RWPE1 (cell line): ENCODE results near the gene TRAPPC2.

Experiments used
- CTCF ChIA-PET: fragments of 350-600 bp; sonication (Branson Sonifier 250); formaldehyde crosslinking; extraction: SDS; loops from one replicate; lab custom pipeline; 2021; lab: Yijun Ruan, JAX
- POLR2A ChIA-PET: fragments of 400-600 bp; formaldehyde crosslinking; extraction: SDS; loops from one replicate; lab custom pipeline; 2020; ENCODE audit warnings: antibody characterized with exemption; ENCODE audit not compliant: low non-redundant PET; lab: Yijun Ruan, JAX
- DNase-seq: peaks from one replicate; pipeline ENCODE4 v3.0.0; 2012; ENCODE audit warnings: low spot score
- H3K27ac ChIP-seq: fragments of 450-650 bp; 2 replicates; pipeline ENCODE4 v1.5.1; 2017
- CTCF ChIP-seq: fragments of 450-650 bp; conservative IDR thresholded peaks from 2 replicates; pipeline ENCODE4 v1.5.1; 2017; ENCODE audit warnings: low read depth, mild to moderate bottlenecking

The TRAPPC2 gene

DNA sequence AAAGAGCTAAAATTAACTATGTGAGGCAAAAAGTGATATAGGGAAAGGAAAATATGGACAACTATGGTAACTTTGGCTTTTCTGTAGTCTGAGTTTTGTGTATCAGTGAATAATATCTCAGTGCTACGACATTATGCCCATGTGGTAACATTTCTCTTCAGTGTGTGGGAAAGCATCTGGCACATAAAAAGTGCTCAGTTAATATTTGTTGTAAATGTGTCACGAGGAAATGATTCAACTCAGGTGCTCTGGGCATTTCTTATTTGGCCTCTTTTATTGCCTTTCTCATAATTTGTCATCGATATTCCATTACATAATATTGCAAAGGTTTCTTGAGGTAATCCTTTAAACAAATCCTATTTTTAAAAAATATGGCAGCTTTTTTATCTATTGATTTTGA, 17.7 kb upstream of the TRAPPC2 start:
- H3K27ac ChIP-seq: no peak overlapping the region
- no peak for DNase-seq
- no peak for TF ChIP-seq CTCF
- POLR2A ChIA-PET: no interaction called here
- CTCF ChIA-PET: interaction anchor here (0.7 kb wide), 1 partner anchor 108 kb away, joined by 3 read pairs; no protein-coding TSS in a partner anchor

GRCh38 chrX:13750812-13751211, 16.4 kb upstream of the TRAPPC2 start:
- H3K27ac ChIP-seq: no peak overlapping the region
- CTCF ChIA-PET: interaction anchor here (1.2 kb wide), 1 partner anchor 281 kb away, joined by 5 read pairs; no protein-coding TSS in a partner anchor

DNA sequence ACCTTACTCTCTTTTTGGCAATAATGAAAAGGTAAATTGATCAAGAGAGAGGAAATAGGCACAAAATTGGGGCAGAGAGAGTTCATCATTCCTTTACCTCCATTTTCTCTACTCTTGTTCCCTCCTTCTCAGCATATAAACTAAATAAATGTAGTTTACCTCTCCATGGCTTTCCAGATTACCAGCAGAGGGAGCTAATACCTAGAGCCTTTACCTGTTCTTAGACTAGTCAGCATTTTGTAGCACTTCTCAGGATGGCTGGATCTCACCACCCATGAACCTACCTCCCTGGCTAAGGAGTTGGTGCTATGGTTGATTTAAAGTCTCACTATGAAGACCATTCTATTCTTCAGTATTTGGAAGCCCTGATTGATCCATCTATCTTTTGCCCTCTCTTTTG, 15.8 kb upstream of the TRAPPC2 start:
- TF ChIP-seq CTCF: peak; percentile 62
- peak; percentile 18 for DNase-seq
- no peak overlapping the region for H3K27ac ChIP-seq
- ChIA-PET CTCF (interaction anchor here (1.2 kb wide), 1 partner anchor 282 kb away, joined by 5 read pairs; no protein-coding TSS in a partner anchor), POLR2A (no interaction called here)

More at GRCh38 chrX:13750812-13751211, 16.4 kb upstream of the TRAPPC2 start:
- TF ChIP-seq CTCF: no peak
- POLR2A ChIA-PET: no interaction called here
- no peak for DNase-seq

GRCh38 chrX:13748486-13748885, 14.1 kb upstream of the TRAPPC2 start:
- DNase-seq: no peak
- no peak for TF ChIP-seq CTCF
- CTCF ChIA-PET: interaction anchor here (0.8 kb wide), 1 partner anchor 27 kb away, joined by 3 read pairs; no protein-coding TSS in a partner anchor
- POLR2A ChIA-PET: no interaction called here
- no peak overlapping the region for H3K27ac ChIP-seq

DNA sequence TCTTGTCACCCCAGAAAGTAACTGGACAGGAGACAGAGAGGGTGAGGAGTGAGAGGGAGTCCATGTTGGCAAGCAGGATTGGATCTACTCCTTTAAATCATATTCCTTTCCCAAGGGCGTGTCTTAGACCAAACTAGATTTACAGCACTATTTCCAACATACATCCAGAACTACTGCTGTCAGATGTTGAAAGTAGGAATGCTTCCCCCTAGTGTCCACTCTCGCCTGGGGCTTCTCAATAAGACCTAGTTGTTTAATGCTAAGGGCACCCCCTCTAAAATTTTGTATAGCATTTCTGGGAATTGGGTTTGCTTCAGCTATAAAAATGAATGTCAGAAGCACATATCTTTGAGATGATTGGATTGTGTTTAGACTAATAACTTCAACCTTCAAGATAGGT, 13.4 kb upstream of the TRAPPC2 start:
- TF ChIP-seq CTCF: 0 out of 2 replicates have a peak, but pooled peaks have one; percentile 14
- CTCF ChIA-PET: interaction anchor here (0.8 kb wide), 1 partner anchor 26 kb away, joined by 3 read pairs; no protein-coding TSS in a partner anchor
- DNase-seq: no peak
- no peak overlapping the region for H3K27ac ChIP-seq
- POLR2A ChIA-PET: no interaction called here

DNA sequence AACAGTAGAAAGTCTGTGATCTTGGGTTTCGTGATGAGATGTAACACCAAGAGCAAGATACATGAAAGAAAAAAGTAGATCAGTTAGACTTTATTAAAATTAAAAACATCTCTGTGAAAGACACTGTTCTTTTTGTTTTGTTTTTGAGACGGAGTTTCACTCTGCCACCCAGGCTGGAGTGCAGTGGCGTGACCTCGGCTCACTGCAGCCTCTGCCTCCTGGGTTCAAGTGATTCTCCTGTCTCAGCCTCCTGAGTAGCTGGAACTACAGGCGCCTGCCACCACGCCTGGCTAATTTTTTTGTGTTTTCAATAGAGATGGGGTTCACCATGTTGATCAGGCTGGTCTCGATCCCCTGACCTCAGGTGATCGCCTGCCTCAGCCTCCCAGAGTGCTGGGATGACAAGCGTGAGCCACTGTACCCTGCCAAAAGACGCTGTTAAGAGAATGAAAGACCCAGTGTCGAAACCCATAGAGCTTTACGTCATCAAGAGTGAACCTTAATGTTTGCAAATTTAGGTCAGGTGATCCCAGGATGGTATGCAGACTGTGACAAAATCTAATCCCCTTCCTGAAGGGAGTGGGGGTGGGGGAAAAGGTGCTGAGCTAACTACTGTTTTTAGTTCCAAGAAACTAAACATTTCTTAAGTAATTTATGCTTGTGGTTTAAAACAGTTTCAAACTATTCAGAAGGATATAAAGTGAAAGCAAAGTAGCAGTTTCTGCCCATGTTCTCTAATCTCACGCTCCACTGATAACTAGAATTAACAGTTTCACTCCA, 8.2 kb upstream of the TRAPPC2 start:
- no peak for TF ChIP-seq CTCF
- no peak overlapping the region for H3K27ac ChIP-seq
- POLR2A ChIA-PET: no interaction called here
- no peak for DNase-seq
- CTCF ChIA-PET: no interaction called here
